GM23338 (cell line): ENCODE measurements around the gene TTC28.

ENCODE experiments used
- CTCF ChIP-seq, 2 experiments: fragments of 200-600 bp in 1 of 2; sonication (generic) in 1 of 2; conservative IDR thresholded peaks; 2 replicates each; pipeline versions ENCODE4 v1.5.1 to v1.6.1; 2016 to 2017; ENCODE audit warnings: antibody characterized with exemption in 2 of 2, low read depth in 2 of 2, mild to moderate bottlenecking in 2 of 2, moderate library complexity in 1 of 2
- EZH2 ChIP-seq: fragments of 200-600 bp; sonication (generic); IDR thresholded peaks from one replicate; pipeline ENCODE4 v1.8.0; 2017; ENCODE audit warnings: antibody characterized with exemption, mild to moderate bottlenecking, low read depth; ENCODE audit not compliant: unreplicated experiment
- EZH2phosphoT487 ChIP-seq: fragments of 200-600 bp; sonication (generic); IDR thresholded peaks from one replicate; pipeline ENCODE4 v1.8.1; 2018; ENCODE audit warnings: antibody characterized with exemption; ENCODE audit not compliant: unreplicated experiment
- POLR2AphosphoS5 ChIP-seq: IDR thresholded peaks from 2 replicates; pipeline ENCODE4 v1.6.1; 2016; ENCODE audit warnings: antibody characterized with exemption, low read depth
- REST ChIP-seq: IDR thresholded peaks from one replicate; pipeline ENCODE4 v1.6.1; 2018; ENCODE audit warnings: antibody characterized with exemption; ENCODE audit not compliant: unreplicated experiment

GRCh38 chr22:28314959-28315358 lies 364.7 kb downstream of the TTC28 start:
- TF ChIP-seq CTCF (conservative IDR thresholded peaks at IDR 0.05; ENCODE audit: low read depth in 2 of 2) (no peak), POLR2AphosphoS5 (no peak), EZH2 (no peak), EZH2phosphoT487 (no peak), REST (no peak)
